HepG2 (cell line): ENCODE results near the gene UGT1A8. TPM values are rescaled to one million over a fixed set of nuclear protein-coding genes. Genes with fewer than 3 reads are reported as not detected.

Source experiments
- ATAC-seq: fragments of 200-7000 bp; cut with Tn5 transposase; 3 replicates; pipeline ENCODE4 v1.9.1; 2020; ENCODE audit warnings: mild to moderate bottlenecking, moderate library complexity
- BruUV-seq: library from RNA; stranded (reverse); fragments of 400-500 nt; replicated peaks from 2 replicates; lab custom pipeline; 2021; lab: Mats Ljungman, UMichigan
- CTCF ChIA-PET: fragments of 300-600 bp; formaldehyde crosslinking; extraction: SDS; loops from one replicate; lab custom pipeline; 2021; ENCODE audit warnings: low total read pairs, inconsistent platforms, low intra/inter-chr PET ratio; lab: Yijun Ruan, JAX
- POLR2A ChIA-PET: fragments of 350-600 bp; sonication (Branson Sonifier 250); formaldehyde crosslinking; loops from one replicate; lab custom pipeline; 2020; ENCODE audit warnings: antibody characterized with exemption, inconsistent platforms; lab: Yijun Ruan, JAX
- DNase-seq: peaks from one replicate; pipeline ENCODE4 v3.0.0-alpha.2; 2015; ENCODE audit warnings: low spot score
- FAIRE-seq: peaks from 3 replicates; lab custom pipeline; 2011; peaks lifted over from hg19 to GRCh38; lab: Jason Lieb, UNC
- H2AFZ ChIP-seq: one replicate; pipeline ENCODE4 v1.6.1; 2011; ENCODE audit warnings: low read length, inconsistent platforms
- H3K27ac ChIP-seq: fragments of 300-600 bp; 3 replicates; pipeline ENCODE4 v1.8.0; 2011; ENCODE audit warnings: mixed run types, mild to moderate bottlenecking, mixed read lengths, low read length, inconsistent platforms; ENCODE audit not compliant: insufficient read depth; ENCODE audit errors: extremely low read length
- H3K27me3 ChIP-seq, 2 experiments: fragments of 200-600 bp in 1 of 2; 2 replicates in 1 of 2; 3 replicates in 1 of 2; pipeline versions ENCODE4 v1.6.0 to v1.8.0; 2011; ENCODE audit warnings: low read length in 2 of 2, mild to moderate bottlenecking in 2 of 2, moderate library complexity in 2 of 2, inconsistent platforms in 1 of 2; ENCODE audit not compliant: insufficient read depth in 2 of 2, control insufficient read depth in 1 of 2
- H3K36me3 ChIP-seq, 2 experiments: fragments of 200-600 bp in 1 of 2; replicated peaks in 1 of 2; 2 replicates in 1 of 2; 3 replicates in 1 of 2; pipeline versions ENCODE4 v1.5.1 to v1.8.0; 2011; ENCODE audit warnings: low read length in 2 of 2, inconsistent platforms in 1 of 2; ENCODE audit not compliant: insufficient read depth in 2 of 2, control insufficient read depth in 1 of 2
- H3K4me1 ChIP-seq: 2 replicates; pipeline ENCODE4 v1.5.1; 2012; ENCODE audit warnings: low read length, inconsistent platforms; ENCODE audit not compliant: insufficient read depth
- H3K4me2 ChIP-seq: 2 replicates; pipeline ENCODE4 v1.6.0; 2011; ENCODE audit warnings: low read depth, low read length, inconsistent platforms
- H3K4me3 ChIP-seq, 3 experiments: fragments of 200-600 bp in 1 of 3; sonication (generic), shearing (Covaris generic) in 1 of 3; replicated peaks in 1 of 3; 2 replicates each; pipeline ENCODE4 v1.5.1; 2011 to 2016; ENCODE audit warnings: low read length in 3 of 3, inconsistent platforms in 2 of 3, low read depth in 2 of 3, mild to moderate bottlenecking in 2 of 3, control low read depth in 1 of 3, mixed read lengths in 1 of 3; ENCODE audit not compliant: insufficient read depth in 1 of 3
- H3K79me2 ChIP-seq: one replicate; pipeline ENCODE4 v1.6.1; 2011; ENCODE audit warnings: low read length, inconsistent platforms; ENCODE audit not compliant: insufficient read depth
- H3K9ac ChIP-seq: 2 replicates; pipeline ENCODE4 v1.6.0; 2011; ENCODE audit warnings: mild to moderate bottlenecking, low read depth, low read length, inconsistent platforms; ENCODE audit not compliant: insufficient read depth
- H3K9me3 ChIP-seq: 2 replicates; pipeline ENCODE4 v1.5.1; 2012; ENCODE audit warnings: mild to moderate bottlenecking, low read length
- H4K20me1 ChIP-seq: 2 replicates; pipeline ENCODE4 v1.6.0; 2011; ENCODE audit warnings: inconsistent platforms, mild to moderate bottlenecking, low read length, moderate library complexity; ENCODE audit not compliant: insufficient read depth
- ARHGAP35 ChIP-seq: sonication (generic); formaldehyde crosslinking; IDR thresholded peaks from 2 replicates; pipeline ENCODE4 v1.9.0; 2022; ENCODE audit warnings: mild to moderate bottlenecking, inconsistent platforms, moderate library complexity, missing genetic modification reagents, borderline replicate concordance
- CHD2 ChIP-seq: IDR thresholded peaks from 2 replicates; pipeline ENCODE4 v1.6.1; 2011; ENCODE audit warnings: low read depth, low read length, improper control_type of control experiment
- FOXC1 ChIP-seq: sonication (generic); formaldehyde crosslinking; IDR thresholded peaks from 2 replicates; pipeline ENCODE4 v1.8.0; 2022; ENCODE audit warnings: mild to moderate bottlenecking, missing genetic modification reagents, borderline replicate concordance
- FOXP4 ChIP-seq: sonication (generic); formaldehyde crosslinking; IDR thresholded peaks from 2 replicates; pipeline ENCODE4 v1.4.0; 2020; ENCODE audit warnings: missing genetic modification reagents
- GMEB2 ChIP-seq: IDR thresholded peaks from 2 replicates; pipeline ENCODE4 v1.6.1; 2016; ENCODE audit warnings: missing biosample characterization, missing genetic modification reagents, low read depth
- HMGA1 ChIP-seq: sonication (generic); formaldehyde crosslinking; conservative IDR thresholded peaks from 2 replicates; pipeline ENCODE4 v1.4.0; 2020; ENCODE audit warnings: missing genetic modification reagents
- POGK ChIP-seq: sonication (generic); formaldehyde crosslinking; conservative IDR thresholded peaks from 2 replicates; pipeline ENCODE4 v1.8.0; 2022; ENCODE audit warnings: mild to moderate bottlenecking, moderate library complexity, missing genetic modification reagents
- THYN1 ChIP-seq: sonication (generic); formaldehyde crosslinking; IDR thresholded peaks from 2 replicates; pipeline ENCODE4 v1.8.1; 2023; ENCODE audit warnings: low read depth, mild to moderate bottlenecking, moderate library complexity, missing genetic modification reagents, borderline replicate concordance
- ZBTB39 ChIP-seq: sonication (generic); formaldehyde crosslinking; IDR thresholded peaks from 2 replicates; pipeline ENCODE4 v1.5.0; 2020; ENCODE audit warnings: missing genetic modification reagents
- ZC3H4 ChIP-seq: sonication (generic); formaldehyde crosslinking; IDR thresholded peaks from 2 replicates; pipeline ENCODE4 v1.4.0; 2020; ENCODE audit warnings: missing genetic modification reagents, borderline replicate concordance
- ZNF205 ChIP-seq: IDR thresholded peaks from 2 replicates; pipeline ENCODE4 v1.6.1; 2018; ENCODE audit warnings: missing biosample characterization, missing genetic modification reagents
- ZNF468 ChIP-seq: sonication (generic); formaldehyde crosslinking; IDR thresholded peaks from 2 replicates; pipeline ENCODE4 v1.8.0; 2022; ENCODE audit warnings: mild to moderate bottlenecking, moderate library complexity, missing genetic modification reagents
- ZNF556 ChIP-seq: sonication (generic); formaldehyde crosslinking; IDR thresholded peaks from 2 replicates; pipeline ENCODE4 v1.4.0; 2020; ENCODE audit warnings: mild to moderate bottlenecking, missing genetic modification reagents, borderline replicate concordance
- ZNF75D ChIP-seq: sonication (generic); formaldehyde crosslinking; IDR thresholded peaks from 2 replicates; pipeline ENCODE4 v1.8.1; 2023; ENCODE audit warnings: missing genetic modification reagents, mild to moderate bottlenecking, borderline replicate concordance
- ZNF773 ChIP-seq: sonication (generic); formaldehyde crosslinking; IDR thresholded peaks from 2 replicates; pipeline ENCODE4 v1.4.0; 2020; ENCODE audit warnings: missing genetic modification reagents, borderline replicate concordance
- WGBS: methylation state at CpG from one replicate; pipeline ENCODE4 v1.1.6; 2017; ENCODE audit warnings: low lambda C conversion rate; 5-methylcytosine and 5-hydroxymethylcytosine counted together
- in situ Hi-C: cut with HindIII; loops from 2 replicates; pipeline ENCODE4 v1.10.0; 2017; ENCODE audit warnings: low pct_unique_long_range_greater_than_20kb; ENCODE audit not compliant: extremely low pct_ligation_motif_present
- intact Hi-C: fragments of 100-400 bp; cut with micrococcal nuclease; formaldehyde crosslinking; loops from one replicate; pipeline ENCODE4 v1.10.0; 2022; ENCODE audit not compliant: unreplicated experiment
- polyA plus RNA-seq, 8 experiments: library from polyadenylated mRNA; depleted of rRNA in 3 of 8; stranded (reverse) in 7 of 8; unstranded in 1 of 8; fragments of >200 nt; fragmentation: Illumina TruSeq in 4 of 8; extraction: Trizol in 4 of 8; gene quantifications; 2 replicates each; pipeline versions ENCODE4 v1.2.1 to v1.2.3, GENCODE V29; 2011 to 2016; ENCODE audit warnings: low read depth in 4 of 8, missing spikeins in 1 of 8, mixed read lengths in 1 of 8; ENCODE audit not compliant: insufficient read depth in 1 of 8
- total RNA-seq, 5 experiments: library from RNA; depleted of rRNA; stranded (reverse); fragments of >200 nt; fragmentation: Illumina TruSeq; extraction: Trizol; gene quantifications; 2 replicates each; pipeline ENCODE4 v1.2.3, GENCODE V29; 2016; ENCODE audit warnings: low read depth in 1 of 5

The UGT1A8 gene
- total and polyA plus RNA-seq, 2 of the 13 experiments (the other 11 are each of a cell fraction or from before 2014, with no cell fraction given) = not detected

GRCh38 chr2:233780771-233781170 is 163.3 kb downstream of the UGT1A8 start (continued):
- no peak for TF ChIP-seq THYN1 (CRISPR knock-in tag)
- TF ChIP-seq ZNF468 (CRISPR knock-in tag) = no peak
- TF ChIP-seq FOXC1 (CRISPR knock-in tag) = no peak

GRCh38 chr2:233789554-233789953 is 172.1 kb downstream of the UGT1A8 start:
- WGBS = 50% methylated on average over 5 of the region's 7 CpGs
- TF ChIP-seq FOXP4 (CRISPR knock-in tag) (no peak), ARHGAP35 (CRISPR knock-in tag) (no peak), CHD2 (no peak), ZBTB39 (no peak), ZNF205 (CRISPR knock-in tag) (no peak), HMGA1 (no peak), POGK (CRISPR knock-in tag) (no peak), GMEB2 (CRISPR knock-in tag) (no peak), ZNF75D (CRISPR knock-in tag) (no peak), ZNF773 (CRISPR knock-in tag) (no peak), ZNF556 (no peak), ZC3H4 (CRISPR knock-in tag) (no peak)

More at GRCh38 chr2:233789554-233789953, 172.1 kb downstream of the UGT1A8 start:
- no peak for DNase-seq
- Histone ChIP-seq H2AFZ (no peak overlapping the region), H3K27ac (no peak overlapping the region), H3K9me3 (no peaks in the 10 kb centered on the region), H3K4me3 (no peak overlapping the region), H3K9ac (no peak overlapping the region), H3K79me2 (no peaks in the 10 kb centered on the region), H3K4me2 (no peak overlapping the region), H3K4me1 (peaks cover 13% of the 10 kb centered on the region; the same call in 1 of the 2 replicates), H3K36me3 (no peaks in the 10 kb centered on the region), H4K20me1 (no peaks in the 10 kb centered on the region), H3K27me3 (peaks cover 5 to 35% of the 10 kb centered on the region in 2 experiments; a peak in 3 of 5 replicates)
- in situ Hi-C loops (no loop called here), intact Hi-C loops (no loop called here)
- ATAC-seq = no peak
- no TSS peak for BruUV-seq
- ChIA-PET POLR2A (no interaction called here), CTCF (no interaction called here)
- FAIRE-seq = no peak
